Colonic mucosa (tissue), 4 donors: Measurements from ENCODE around the gene IMMP2L. TPM values are rescaled to one million over a fixed set of nuclear protein-coding genes. Genes with fewer than 3 reads are reported as not detected.

Experiments used
- DNase-seq: peaks from one replicate; pipeline ENCODE4 v3.0.0-alpha.2; 2020
- H3K27ac ChIP-seq: fragments of 200-600 bp; one replicate; pipeline ENCODE4 v1.8.0; 2021
- H3K27me3 ChIP-seq: fragments of 200-600 bp; one replicate; pipeline ENCODE4 v1.8.0; 2021
- H3K36me3 ChIP-seq: fragments of 200-600 bp; one replicate; pipeline ENCODE4 v1.8.0; 2021
- H3K4me1 ChIP-seq: fragments of 200-600 bp; one replicate; pipeline ENCODE4 v1.8.0; 2021; ENCODE audit warnings: mild to moderate bottlenecking
- H3K4me3 ChIP-seq: fragments of 200-600 bp; one replicate; pipeline ENCODE4 v1.8.0; 2021
- H3K9ac ChIP-seq, 2 donors: one replicate each; pipeline ENCODE4 v1.7.0; 2013; ENCODE audit warnings: control low read depth in 2 of 2, low read depth in 2 of 2, low read length in 2 of 2
- H3K9me3 ChIP-seq: fragments of 200-600 bp; one replicate; pipeline ENCODE4 v1.8.0; 2021
- CTCF ChIP-seq: fragments of 200-600 bp; IDR thresholded peaks from one replicate; pipeline ENCODE4 v1.8.0; 2022; ENCODE audit warnings: antibody characterized with exemption, mild to moderate bottlenecking
- intact Hi-C: fragments of 100-400 bp; cut with DNase I; formaldehyde crosslinking; loops from one replicate; pipeline ENCODE4 v1.14.1; 2022
- total RNA-seq, 2 donors: library from RNA; stranded (reverse); fragmentation: NEBNext Ultra II Directional in 1 of 2; extraction: Animal tissue kit (Norgen Biotek cat#: 25700) in 1 of 2; gene quantifications; one replicate each; pipeline ENCODE4 v1.2.1, GENCODE V29; 2021
- donor health status: healthy.
- donor health status: DM: no; HTN: no; CAD: no.
- donor health status: DM: no; HTN: no; CAD: no.

The IMMP2L gene
- total RNA-seq, 2 donors from 2014 or later, result 13.4 to 15.4 TPM

GRCh38 chr7:111499027-111499426, 63.3 kb downstream of the IMMP2L start:
- DNase-seq, result no peak
- intact Hi-C loops, result no loop called here

DNA sequence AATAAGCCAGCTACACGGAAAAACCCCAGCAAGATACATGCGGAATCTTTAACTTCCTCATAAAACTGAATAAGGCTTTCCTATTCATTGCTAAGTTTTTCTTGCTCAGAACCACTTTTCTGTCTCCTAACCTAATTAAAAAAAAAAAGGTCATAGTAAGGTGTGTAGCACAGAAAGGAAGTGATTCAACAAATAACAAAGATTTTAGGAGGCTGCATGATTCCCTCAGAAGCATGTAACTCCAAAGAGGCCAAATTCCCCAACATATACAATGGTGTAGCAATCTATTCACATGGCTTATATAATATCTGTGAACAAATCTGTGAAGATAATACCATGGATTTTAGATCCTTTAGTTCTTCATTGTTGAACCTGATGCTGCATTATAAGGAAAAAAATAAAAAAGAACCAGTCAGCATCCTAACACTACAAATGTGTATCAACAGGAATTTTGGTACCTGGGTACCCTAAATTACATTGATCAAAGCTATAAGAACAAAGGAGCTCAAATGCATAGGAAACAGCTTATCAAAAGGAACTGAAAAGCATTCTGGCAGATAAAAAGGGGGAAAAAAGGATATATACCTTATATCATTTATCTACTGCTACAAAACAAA, 63.8 kb downstream of the IMMP2L start:
- no peak overlapping the region for H3K9ac ChIP-seq
- TF ChIP-seq CTCF, result no peak
- H3K9me3 ChIP-seq, result no peaks in the 10 kb centered on the region
- no peak for DNase-seq
- no peaks in the 10 kb centered on the region for H3K4me1 ChIP-seq
- no peak overlapping the region for H3K4me3 ChIP-seq
- intact Hi-C loops, result no loop called here
- H3K27ac ChIP-seq, result no peak overlapping the region
- no peaks in the 10 kb centered on the region for H3K36me3 ChIP-seq
- no peaks in the 10 kb centered on the region for H3K27me3 ChIP-seq

More at GRCh38 chr7:111499027-111499426, 63.3 kb downstream of the IMMP2L start:
- Histone ChIP-seq H3K4me1 (no peaks in the 10 kb centered on the region), H3K4me3 (no peak overlapping the region), H3K27ac (no peak overlapping the region), H3K27me3 (no peaks in the 10 kb centered on the region), H3K9ac (no peak overlapping the region), H3K36me3 (no peaks in the 10 kb centered on the region), H3K9me3 (no peaks in the 10 kb centered on the region)
- TF ChIP-seq CTCF, result no peak

DNA sequence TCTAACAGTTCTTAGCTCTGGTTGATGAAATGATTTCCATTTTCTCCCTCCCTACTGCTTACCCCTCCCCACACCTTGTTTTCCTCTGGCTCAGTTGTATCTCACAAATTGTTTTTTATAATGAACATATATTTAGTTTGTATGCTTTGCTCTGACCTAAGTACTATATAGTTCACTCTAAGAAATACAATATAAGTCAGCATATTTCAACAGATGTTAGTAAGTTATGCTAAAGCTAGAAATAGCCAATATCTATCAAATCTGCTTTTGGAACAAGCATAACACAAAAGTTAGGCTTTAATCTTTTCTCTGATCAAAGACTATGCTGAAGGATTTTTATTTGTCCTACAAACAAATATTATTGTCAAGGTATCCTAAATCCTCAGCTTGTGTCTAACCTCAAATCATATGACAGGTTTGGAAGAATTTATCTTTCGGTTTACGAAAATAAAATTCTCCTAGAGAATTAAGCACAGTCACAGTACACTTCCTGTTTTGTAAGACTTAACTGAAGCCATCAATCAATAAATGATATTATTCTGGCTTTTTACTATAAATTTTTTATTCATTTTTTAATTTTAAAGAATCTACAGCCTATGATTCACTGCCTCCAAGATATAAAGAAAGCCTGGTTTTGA, 67.0 kb downstream of the IMMP2L start:
- H3K9ac ChIP-seq, result no peak overlapping the region
- no peak for DNase-seq
- intact Hi-C loops, result no loop called here

DNA sequence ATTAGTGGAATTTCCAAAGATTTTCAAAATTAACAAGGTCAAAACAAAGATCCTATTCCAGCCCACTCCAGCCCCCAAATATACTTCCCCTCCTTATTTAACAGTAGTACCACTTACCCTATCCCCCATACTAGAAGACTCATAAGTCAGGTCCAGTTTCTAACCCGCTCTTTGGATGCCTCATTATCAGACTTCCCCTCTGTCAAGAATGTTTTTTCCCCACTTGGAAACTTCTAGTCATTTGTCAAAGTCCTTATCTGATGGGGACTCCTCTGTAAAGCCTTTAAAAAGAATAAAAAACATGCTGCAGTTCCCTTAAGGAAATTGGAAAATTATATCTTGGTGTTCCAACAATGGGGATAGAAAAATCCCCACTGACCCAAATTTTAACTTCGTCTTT, 70.1 kb downstream of the IMMP2L start:
- intact Hi-C loops, result no loop called here
- Histone ChIP-seq H3K9ac (no peak overlapping the region), H3K9me3 (no peaks in the 10 kb centered on the region), H3K36me3 (no peaks in the 10 kb centered on the region), H3K27ac (no peak overlapping the region), H3K4me1 (no peaks in the 10 kb centered on the region), H3K4me3 (no peak overlapping the region), H3K27me3 (no peaks in the 10 kb centered on the region)
- no peak for TF ChIP-seq CTCF
- no peak for DNase-seq

More for the DNA sequence above, 67.0 kb downstream of the IMMP2L start:
- no peaks in the 10 kb centered on the region for H3K27me3 ChIP-seq
- H3K4me1 ChIP-seq, result no peaks in the 10 kb centered on the region
- H3K9me3 ChIP-seq, result no peaks in the 10 kb centered on the region
- no peak overlapping the region for H3K4me3 ChIP-seq
- H3K36me3 ChIP-seq, result no peaks in the 10 kb centered on the region
- TF ChIP-seq CTCF, result no peak
- no peak overlapping the region for H3K27ac ChIP-seq

GRCh38 chr7:111486472-111487142, 75.7 kb downstream of the IMMP2L start:
- Histone ChIP-seq H3K9ac (no peak overlapping the region), H3K36me3 (no peaks in the 10 kb centered on the region), H3K27ac (no peak overlapping the region), H3K27me3 (no peaks in the 10 kb centered on the region), H3K4me3 (no peak overlapping the region), H3K9me3 (no peaks in the 10 kb centered on the region), H3K4me1 (no peaks in the 10 kb centered on the region)
- DNase-seq, result no peak
- intact Hi-C loops, result loop anchor here (10.0 kb wide), 2 partner anchors 248 to 392 kb away; partner anchors contain the start of gene LRRN3
- peak; percentile 67 for TF ChIP-seq CTCF
